ENCODE results near the gene ZNF598.

DNA sequence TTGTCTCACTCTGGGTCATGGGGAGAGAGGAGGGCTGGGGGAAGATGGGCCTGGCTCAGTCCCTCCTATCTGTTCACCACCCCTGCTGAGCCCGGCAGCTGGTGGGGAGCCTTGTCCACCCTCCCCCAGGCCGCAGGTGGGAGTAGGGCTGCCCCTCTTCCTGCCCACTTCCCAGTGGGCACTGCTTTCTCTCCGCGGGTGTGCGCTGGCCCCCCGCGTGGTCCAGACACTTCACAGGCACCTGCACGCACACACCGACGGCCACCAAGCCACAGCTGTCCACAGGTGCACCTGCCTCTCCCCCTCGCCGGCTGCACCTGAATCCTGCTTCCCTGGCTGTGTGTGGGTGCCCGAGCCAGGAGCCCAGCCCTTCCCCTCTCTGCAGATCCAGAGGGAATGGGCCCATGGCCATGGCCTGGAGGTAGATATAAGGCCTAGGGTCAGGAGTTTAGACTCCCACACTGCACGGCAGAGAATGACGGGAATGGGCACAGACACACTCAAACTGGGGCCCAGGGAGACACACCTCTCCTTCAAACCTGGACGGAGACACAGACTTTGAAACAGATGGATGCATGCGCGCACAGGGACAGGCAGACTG is 19.1 kb upstream of the ZNF598 start:
- TF ChIP-seq, protein P1, sequence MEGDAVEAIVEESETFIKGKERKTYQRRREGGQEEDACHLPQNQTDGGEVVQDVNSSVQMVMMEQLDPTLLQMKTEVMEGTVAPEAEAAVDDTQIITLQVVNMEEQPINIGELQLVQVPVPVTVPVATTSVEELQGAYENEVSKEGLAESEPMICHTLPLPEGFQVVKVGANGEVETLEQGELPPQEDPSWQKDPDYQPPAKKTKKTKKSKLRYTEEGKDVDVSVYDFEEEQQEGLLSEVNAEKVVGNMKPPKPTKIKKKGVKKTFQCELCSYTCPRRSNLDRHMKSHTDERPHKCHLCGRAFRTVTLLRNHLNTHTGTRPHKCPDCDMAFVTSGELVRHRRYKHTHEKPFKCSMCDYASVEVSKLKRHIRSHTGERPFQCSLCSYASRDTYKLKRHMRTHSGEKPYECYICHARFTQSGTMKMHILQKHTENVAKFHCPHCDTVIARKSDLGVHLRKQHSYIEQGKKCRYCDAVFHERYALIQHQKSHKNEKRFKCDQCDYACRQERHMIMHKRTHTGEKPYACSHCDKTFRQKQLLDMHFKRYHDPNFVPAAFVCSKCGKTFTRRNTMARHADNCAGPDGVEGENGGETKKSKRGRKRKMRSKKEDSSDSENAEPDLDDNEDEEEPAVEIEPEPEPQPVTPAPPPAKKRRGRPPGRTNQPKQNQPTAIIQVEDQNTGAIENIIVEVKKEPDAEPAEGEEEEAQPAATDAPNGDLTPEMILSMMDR (conservative IDR thresholded peaks at IDR 0.05 in 1 of 2, IDR thresholded peaks at IDR 0.05 in 1 of 2; ENCODE audit: extremely low read depth in 1 of 2, insufficient read depth in 1 of 2, low read depth in 1 of 2, low read length in 2 of 2), result no peak
- TF ChIP-seq EZH2 (IDR thresholded peaks at IDR 0.05; ENCODE audit: borderline replicate concordance, low read length), result no peak

Data from mammary epithelial cell (primary cell).